Daoy (cell line): ENCODE measurements around the gene PAX5. TPM values are rescaled to one million over a fixed set of nuclear protein-coding genes. Genes with fewer than 3 reads are reported as not detected.
A peak's percentile ranks its signal among the peaks of the same experiment; 100 is the strongest.

Experiments
- DNase-seq: peaks from one replicate; pipeline ENCODE4 v3.0.0-alpha.2; 2015; ENCODE audit warnings: low read depth
- total RNA-seq: library from RNA; depleted of rRNA; stranded (reverse); fragments of >200 nt; shearing (Covaris generic); gene quantifications from 2 replicates; pipeline ENCODE4 v1.2.3, GENCODE V29; 2014

PAX5 gene
- total RNA-seq, 1 experiment from 2014 or later = 0.17 TPM

DNA sequence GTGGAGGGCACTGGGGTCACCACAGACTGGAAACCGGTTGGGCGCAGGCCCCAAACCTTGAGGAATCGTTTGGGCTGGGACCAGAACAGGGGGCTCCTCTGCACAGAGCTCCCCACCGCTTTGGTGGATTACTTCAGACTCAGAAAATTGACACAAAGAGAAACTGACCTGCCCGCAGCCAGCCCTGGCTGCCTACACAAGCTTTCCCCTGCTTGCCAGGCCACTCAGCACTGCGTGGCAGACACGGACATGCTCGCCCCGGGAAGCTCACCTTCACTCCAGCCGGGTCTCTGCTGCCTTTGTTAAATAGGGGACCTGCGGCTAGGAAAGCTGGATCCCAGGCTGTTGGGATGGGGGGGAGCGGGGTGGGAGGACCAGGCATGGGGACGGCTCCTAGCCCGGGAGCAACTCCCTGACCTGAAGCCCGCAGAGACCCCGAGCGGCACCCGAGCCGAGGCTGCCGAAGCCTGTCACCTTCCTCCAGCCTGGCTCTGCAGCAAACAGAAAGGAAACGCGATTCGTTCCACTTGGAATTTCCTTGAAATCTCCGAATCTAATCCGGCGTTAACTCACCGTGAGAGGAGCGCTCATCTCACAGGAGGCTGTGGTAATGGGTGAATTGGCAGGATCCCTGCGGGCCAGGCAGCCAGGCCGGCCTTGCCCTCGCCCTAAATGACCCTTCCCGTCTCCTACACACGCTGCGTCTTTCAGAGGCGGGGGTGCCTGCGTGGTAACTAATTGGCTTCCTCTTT, 8.8 kb downstream of the PAX5 start:
- DNase-seq = peak; percentile 47

DNA sequence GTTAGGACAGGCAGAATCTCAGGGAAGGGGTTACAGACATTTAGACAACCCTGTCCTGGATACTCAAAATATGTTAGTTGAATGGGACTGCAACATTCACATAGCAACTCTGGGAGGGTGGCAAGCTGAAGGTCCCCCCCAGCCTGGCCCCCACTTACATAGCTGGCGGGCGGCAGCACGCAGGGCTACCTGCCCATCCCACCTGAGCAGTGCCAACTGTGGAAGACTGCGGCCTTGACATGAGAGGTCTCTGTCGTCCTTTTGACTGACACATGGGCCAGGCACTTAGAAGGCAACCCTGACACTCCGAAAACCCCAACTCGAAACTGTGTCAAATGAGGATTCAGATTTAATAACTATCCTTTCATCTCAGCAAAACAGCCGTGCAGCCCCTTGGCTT, 16.5 kb downstream of the PAX5 start:
- no peak for DNase-seq

DNA sequence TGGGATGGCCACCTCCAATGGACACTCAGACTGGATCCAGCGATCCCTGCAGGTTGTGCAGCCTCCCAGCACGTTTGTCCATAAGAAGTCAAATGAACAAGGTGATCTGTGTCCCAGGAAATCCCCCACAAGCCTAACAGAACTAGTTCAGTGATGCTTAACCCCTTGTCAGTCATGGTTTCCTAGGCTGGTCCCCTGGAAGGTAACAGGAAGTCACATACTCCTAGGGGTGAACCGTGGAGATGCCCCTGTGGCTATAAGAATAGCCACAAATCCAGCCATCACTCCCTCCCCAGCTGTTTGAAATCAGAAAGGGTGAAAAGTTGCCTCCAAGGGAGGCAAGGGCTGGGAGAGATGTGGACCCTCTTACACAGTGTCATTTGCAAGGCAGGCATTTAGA, 22.5 kb downstream of the PAX5 start:
- no peak for DNase-seq

DNA sequence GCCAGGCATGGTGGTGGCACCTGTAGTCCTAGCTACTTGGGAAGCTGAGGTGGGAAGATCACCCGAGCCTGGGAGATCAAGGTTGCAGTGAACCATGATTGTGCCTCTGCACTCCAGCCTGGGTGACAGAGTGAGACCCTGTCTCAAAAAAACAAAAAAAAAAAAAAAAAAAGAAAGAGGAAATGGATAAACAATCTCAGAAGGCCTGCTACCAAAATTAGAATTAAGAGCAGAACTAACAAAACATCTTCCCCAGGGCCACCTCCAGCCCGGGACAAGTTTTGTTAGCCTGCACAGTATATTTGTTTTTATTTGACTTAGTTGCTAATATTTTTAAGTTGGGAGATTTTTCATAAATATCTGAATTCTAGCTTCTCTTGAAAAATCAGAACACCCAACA, 23.1 kb downstream of the PAX5 start:
- DNase-seq = no peak

DNA sequence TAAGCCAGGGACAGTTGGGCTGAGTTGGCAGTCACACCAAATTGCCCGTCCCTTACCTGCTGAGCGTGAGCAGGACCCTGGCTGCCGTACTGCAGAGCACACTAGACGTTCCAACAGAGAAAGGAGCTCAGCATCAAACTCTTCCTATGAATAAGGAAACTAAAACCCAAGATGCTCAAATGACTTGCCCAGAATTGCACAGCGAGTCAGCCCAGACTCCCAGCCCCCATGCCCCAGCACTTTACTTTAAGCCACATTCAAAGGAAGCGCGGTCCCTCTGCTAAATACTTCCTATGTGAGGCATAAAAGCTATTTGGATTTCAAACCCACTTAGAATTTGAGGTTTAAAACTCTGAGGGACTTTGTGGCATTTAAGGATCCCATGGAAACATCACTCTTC, 23.9 kb downstream of the PAX5 start:
- DNase-seq = no peak

DNA sequence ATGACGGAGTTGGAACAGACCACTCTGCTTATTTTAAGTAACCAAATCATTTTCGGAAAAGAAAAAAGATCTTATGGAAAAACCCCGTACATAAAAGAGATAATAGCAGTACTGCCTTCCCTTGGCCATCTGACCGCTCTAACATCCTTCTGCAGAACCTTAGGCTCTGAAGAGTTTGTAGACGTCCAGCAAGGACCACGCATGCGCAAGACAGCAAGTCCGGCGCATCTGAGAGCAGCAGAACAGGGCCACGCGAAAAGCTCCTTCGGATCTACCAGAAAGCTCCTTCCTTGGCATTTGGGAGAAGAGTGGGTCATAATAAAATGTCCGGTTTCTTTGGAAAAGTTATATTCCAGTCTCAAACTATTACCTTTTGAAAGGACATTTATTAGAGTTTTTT, 26.8 kb downstream of the PAX5 start:
- DNase-seq = no peak

DNA sequence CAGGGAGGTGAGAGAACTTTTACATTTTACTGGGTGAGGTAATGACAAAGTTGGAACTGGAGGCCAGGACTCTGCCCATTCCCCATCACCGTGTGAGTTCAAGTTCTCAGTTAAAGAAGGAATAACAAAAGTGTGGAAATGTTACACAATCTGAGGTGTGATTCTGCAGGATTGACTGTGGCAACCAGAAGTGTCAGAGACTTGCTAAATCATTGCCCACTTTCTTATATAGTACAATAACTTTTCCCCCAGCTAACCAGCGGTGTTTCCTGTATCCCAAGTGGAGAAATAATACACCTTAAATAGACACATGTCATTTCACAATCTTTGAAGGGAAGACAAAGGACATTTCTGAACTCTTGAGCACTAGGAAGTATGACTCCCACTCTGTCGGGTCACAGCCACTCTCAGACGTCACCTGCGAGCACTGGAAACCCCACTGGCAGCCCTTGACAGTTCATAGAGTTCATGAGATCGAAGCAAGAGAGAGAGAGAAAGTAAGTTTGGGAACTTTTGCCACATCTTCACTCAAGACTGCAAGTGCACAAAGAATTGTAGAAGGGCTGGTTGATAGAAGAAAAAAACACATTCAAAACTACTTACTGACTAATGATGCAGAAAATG, 28.4 kb downstream of the PAX5 start:
- no peak for DNase-seq

DNA sequence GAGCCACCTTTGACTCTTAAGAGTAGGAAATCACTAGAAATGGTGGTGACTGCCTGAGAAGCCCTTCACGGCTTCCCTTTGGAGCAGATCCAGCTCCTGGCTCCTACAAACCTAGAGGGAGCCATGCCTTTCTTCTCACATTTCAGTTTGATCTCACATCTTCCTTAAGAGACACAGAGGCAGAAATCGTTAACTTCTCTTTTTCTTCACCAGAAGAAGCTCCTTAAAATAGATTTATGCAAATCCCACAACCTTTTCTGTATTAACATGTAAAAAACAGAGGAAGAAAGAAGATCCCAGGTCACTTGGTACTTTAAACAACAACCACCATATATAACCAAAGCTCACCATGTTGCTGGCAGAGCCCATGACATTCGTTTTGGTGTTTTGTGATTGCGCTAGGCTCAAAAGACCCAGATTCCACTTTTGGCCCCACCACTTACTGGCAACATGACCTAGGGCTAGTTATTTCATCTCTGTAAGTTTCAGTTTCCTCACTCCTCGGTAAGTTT, 29.6 kb downstream of the PAX5 start:
- DNase-seq = no peak

DNA sequence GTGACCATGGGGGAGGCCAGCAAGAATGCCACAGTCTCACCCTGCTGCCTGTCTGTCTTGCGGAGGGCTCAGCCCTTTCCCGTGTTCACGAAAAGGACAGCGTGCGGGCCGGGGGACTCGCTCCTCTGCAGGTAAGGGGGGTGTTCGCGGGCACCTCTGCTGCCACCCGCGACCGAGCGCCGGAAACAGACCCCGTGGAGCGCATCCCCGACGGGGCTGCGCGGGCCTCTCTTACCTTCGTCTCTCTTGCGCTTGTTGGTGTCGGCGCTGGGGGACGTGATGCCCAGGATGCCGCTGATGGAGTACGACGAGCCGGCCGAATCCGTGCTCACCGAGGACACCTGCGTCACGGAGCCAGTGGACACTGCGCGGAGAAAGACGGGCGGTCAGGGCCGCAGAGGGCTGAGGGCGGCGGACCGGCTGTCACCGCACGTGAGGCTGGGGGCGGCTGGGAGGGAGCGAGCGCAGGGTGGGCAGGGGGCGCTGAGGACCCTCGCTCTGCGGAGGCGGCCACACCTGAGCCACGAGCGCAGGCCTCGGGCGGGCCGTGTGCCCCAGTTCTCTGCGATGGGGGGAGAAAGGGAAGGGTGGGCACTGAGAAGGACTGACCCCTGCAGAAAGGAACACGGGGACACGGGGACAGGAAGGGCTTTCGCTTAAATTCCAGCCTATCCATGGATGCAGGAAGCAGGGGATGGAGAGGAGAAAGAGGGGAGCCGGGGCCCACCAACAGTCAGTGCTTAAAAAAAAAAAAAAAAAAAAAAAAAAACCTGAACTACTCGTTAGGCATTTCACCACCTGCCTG, 31.5 kb downstream of the PAX5 start:
- no peak for DNase-seq

DNA sequence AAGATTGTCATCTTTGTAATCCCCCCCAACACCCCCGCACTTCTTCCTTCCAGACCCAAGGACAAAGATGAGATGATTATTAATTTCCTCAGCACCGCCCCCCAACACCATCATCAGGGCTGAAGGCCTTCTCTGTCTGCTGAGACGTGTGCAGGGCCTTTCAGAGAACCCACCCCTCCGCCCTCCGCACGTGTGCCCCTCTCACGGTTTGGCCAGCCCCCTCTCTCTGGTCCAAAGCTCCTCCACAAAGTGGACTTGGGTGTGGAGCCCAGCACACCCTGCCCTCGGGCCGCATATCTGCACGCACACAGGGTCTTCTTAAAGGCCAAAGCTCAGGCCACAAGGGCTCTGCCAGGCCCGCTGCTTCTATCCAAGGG, 32.0 kb downstream of the PAX5 start:
- DNase-seq = no peak

DNA sequence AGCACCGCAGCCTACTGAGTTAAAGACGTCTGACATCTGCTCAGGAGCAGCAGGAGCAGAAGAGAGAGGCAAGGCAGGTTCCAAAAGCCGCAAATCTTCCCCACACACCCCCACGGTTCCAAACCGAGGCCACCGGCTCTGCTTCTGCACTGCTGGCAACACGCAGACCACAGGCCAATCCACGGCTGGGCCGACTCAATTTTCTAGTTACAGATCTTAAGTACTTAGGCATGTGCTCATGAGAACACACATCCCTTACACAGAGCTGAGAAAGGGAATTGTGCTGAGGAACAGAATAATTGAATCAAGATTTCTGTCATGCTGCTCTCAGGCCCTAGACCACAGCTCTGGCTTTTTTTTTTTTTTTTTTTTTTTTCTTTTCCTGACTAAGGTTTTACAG, 32.6 kb downstream of the PAX5 start:
- no peak for DNase-seq

DNA sequence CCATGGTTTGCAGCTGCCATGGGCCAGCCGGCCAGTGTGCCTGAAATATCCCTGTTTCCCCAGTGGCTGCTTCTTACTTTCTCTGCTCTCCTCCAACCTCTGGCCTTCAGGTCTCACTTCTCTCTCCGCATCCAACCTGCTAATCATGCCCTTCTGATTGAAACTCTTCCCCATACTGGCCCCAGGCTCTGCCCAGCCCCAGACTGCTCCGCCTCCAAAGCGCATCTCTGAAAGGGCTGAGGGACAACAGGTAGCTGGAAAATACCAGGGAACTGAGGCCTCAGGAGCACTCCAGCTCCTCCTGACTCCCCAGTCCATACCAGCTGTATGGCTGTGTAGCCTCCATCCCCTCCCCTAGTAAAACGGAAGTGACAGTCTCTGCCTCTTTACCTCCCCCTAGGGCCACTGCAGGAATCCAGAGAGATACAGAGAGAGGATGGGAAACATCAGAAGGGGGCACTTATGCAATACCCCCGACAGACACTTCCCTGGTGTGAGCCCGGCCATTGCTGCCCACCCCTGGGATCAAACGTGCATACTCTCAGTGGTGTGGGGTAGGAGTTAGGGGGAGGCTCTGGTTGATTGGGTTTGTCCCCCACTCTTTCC, 34.2 kb downstream of the PAX5 start:
- no peak for DNase-seq

DNA sequence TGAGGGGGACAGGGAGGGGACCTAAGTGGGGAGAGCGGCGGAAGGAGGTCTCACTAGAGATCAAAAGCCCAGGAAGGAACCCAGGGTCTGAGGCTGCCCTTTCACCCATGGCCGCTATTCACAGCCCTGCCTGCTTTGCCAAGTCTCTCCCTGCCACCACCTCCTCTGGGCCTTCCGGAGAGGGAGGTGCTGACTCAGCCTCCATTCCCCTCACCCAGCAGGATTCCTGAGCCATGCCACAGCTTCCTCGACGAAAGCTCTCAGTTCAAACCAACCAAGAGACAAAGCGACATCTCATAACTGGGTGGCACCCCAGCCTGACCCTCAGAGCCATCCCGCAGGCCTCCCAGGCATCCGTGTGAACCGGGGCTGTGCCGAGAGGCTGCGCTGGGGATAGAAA, 36.7 kb downstream of the PAX5 start:
- DNase-seq = peak; percentile 71

DNA sequence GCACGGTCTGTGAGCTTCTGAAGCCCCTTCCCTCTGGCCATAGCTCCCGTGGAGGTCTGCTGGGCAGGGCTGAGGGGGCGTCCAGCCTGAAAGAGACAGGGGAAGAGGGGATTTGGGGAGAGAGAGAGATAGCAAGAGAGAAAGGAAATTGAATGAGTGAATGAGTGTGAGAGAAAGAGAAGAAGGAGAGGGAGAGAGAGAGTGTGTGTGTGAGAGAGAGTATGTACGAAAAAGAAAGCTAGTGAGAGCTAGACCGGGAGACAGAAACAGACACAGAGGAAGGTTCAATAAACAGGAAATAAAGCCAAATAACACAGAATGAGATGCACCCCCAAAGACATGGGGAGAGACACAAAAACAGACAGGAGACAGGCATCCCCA, 37.4 kb downstream of the PAX5 start:
- no peak for DNase-seq

DNA sequence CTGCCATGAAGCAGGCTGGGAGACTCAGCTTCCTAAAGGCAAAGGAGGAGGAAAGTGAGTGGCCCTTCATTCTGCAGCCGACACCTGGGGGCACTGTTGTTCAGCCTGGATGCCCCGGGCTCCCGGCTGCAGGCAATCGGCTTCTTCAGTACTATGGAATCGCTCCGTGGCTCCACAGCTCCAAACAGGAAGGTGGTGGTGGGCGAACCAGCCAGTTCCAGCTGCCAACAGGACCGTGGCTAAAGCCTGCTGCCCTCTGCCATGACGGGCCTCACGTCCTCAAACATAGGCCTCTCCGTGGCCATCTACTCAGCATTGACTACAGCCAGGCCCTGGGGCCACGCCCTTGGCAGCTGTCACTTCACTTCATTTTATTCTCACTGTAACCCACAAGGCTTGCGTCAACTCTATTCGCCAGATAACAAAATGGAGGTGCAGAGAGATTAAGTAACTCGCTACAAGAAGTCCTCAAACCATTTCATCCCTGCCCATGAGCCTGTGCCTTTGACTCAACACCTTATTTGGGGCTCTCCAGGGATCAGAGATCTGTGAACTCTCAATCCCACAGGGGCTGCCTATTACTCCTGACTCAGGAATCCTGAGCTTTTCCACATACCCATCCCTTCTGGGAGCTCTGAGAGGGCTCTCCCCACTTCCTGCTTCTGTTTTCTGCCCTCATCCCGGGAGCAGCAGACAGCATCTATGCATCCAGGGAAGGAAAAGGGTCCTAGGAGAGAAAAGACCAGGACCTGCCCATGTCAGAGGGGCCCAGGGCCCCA, 38.0 kb downstream of the PAX5 start:
- peak; percentile 86 for DNase-seq

DNA sequence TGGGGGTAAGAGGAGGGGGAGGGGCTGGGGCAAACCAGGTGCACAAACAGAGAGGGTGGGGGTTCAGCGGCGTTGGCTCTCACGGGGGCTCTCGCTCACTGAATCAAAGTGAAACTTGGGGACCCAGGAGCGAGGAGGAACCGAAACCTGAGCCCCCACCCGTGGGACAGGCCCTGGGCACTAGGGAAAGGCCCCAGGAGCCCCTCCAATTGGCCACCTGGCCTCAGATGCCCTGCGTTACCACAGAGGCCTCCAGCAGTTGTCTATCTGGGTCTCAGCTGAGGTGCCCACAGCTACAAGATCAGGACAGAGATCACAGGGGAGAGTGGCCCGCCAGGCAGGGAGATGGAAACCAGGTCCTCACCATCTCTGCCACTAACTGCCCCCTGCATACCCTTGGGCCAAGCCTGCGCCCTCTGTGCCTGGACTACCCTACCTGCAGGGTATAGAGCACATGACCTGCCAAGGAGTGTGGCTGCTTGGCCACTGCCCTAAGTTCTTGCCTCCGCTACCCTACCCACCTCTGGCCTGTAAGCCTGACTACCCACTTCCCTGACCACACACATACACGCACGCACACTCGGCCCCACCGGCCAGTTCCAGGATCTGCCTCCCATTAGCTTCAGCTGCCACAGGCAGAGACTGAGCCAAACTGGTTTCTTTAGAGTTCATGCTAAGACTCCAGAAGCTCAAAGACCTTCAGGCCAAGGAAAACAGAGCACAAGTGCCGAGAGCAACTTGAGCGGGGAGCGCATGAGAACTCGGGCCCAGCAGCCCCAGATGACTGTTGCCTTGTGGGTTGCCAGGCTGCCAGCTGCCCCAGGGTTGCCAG, 39.9 kb downstream of the PAX5 start:
- no peak for DNase-seq

DNA sequence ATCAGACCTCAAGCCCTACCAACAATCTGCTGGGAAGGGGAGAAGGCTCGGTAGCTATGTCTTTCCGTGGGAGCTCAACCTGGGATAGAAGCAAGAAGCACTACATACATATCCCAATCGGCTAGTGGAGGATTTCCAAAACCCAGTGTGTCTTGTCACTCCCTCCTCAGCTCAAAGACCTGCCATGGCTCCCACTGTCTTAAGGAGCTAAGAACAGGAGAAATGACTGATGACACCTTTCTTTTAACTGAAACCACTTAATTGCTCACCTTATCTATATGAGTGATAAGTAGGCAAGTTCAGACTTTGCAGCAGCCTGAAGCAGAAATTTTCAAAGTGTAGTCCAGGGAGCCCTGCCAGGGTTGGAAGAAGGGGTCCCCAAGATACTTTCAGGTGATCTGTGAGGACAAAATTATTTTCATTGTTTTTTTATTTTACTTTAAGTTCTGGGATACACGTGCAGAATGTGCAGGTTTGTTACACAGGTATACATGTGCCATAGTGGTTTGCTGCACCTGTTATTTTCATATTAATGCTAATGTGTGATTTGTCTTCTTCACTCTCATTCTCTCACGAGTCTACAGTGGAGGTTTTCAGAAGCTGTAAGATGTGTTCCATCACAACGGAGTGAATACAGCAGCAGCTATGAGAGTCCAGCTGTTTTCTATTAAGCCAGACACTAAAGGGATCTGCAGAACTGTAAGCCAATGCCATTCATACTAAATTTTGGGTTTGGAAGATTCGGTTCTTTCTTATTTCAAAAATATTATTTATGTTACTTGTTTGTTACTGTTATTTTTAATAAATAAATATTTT, 41.4 kb downstream of the PAX5 start:
- DNase-seq = no peak

DNA sequence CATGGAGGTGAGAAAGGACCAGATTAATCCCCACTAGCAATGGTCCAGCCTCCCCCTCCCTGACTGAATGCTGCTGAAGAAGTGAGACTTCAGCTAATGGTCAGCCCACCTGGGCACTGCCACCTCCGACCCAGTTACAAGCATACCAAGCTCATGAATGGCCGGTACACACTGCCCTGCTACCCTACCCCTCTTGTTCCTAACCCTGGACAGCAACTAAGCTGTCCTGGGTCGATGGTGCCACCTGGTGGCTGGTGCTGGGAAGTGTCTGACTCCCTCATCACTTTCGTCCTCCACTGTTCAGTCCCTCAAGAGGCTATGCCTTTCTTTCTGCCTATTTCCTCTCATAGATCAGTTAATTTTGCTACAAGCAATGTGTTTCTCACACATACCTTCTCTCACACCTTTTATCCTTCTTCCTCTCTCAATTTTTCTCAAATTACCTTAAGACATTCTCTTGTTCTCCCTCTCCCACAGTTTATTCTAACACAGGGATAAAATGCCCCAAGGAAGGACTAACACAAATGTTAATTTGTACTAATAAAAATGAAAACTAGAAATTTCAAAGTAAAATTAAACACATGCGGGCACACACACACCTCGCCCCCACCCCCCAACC, 42.4 kb downstream of the PAX5 start:
- DNase-seq = peak; percentile 74

DNA sequence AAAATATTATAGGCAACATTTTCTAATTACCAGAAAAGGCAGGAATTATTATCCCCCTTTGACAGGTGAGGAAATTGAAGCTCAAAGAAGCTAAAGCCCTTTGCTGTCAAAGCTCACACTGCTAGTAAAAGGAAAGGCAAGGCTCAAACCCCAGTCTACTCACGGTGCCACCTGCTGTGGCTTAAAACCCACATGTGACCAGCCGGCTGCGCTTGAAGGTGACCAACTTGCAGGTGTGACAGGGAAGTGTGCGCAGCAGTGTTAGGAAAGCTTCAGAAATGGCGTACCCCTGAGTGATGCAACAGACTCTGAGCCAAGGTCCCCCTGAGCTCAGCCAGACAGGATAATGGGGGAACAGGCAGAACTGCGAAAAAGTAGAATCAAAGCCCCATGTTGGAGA, 45.2 kb downstream of the PAX5 start:
- DNase-seq = no peak
